Ascending aorta (tissue), 2 donors: Measurements from ENCODE around the gene ZNF385A. TPM values are rescaled to one million over a fixed set of nuclear protein-coding genes. Genes with fewer than 3 reads are reported as not detected.
A peak's percentile ranks its signal among the peaks of the same experiment; 100 is the strongest.

ENCODE experiments used
- DNase-seq, 2 donors: peaks; one replicate each; pipeline ENCODE4 v3.0.0-alpha.2; 2019; ENCODE audit warnings: low spot score in 2 of 2
- H3K27ac ChIP-seq, 2 donors: fragments of 200-600 bp; sonication (generic); one replicate each; pipeline ENCODE4 v1.5.1; 2016 to 2017; ENCODE audit warnings: mild to moderate bottlenecking in 1 of 2
- H3K27me3 ChIP-seq: fragments of 200-600 bp; sonication (generic); one replicate; pipeline ENCODE4 v1.5.1; 2017
- H3K36me3 ChIP-seq, 2 donors: fragments of 200-600 bp; sonication (generic); one replicate each; pipeline ENCODE4 v1.5.1; 2016
- H3K4me1 ChIP-seq, 2 donors: fragments of 200-600 bp; sonication (generic); one replicate each; pipeline ENCODE4 v1.5.1; 2016 to 2017; ENCODE audit warnings: mild to moderate bottlenecking in 1 of 2
- H3K4me3 ChIP-seq, 2 donors: fragments of 200-600 bp; sonication (generic); one replicate each; pipeline ENCODE4 v1.5.1; 2016 to 2017; ENCODE audit warnings: mild to moderate bottlenecking in 1 of 2
- H3K9me3 ChIP-seq, 2 donors: fragments of 200-600 bp; sonication (generic); one replicate each; pipeline ENCODE4 v1.5.1; 2016
- CTCF ChIP-seq, 3 experiments: fragments of 200-600 bp in 2 of 3; fragments of 450-650 bp in 1 of 3; sonication (generic) in 2 of 3; IDR thresholded peaks; one replicate each; pipeline ENCODE4 v1.5.1; 2016 to 2019; ENCODE audit warnings: antibody characterized with exemption in 3 of 3, mild to moderate bottlenecking in 1 of 3, moderate library complexity in 1 of 3
- intact Hi-C: fragments of 100-400 bp; cut with DNase I; formaldehyde crosslinking; loops from one replicate; pipeline ENCODE4 v1.15.1; 2023
- total RNA-seq: library from RNA; depleted of rRNA; stranded (reverse); fragments of >200 nt; gene quantifications from one replicate; pipeline ENCODE4 v1.1.0, GENCODE V29; 2016

ZNF385A gene
- total RNA-seq, 1 donor from 2014 or later, result 53.2 TPM

- no peak for DNase-seq
- no peak for TF ChIP-seq CTCF (IDR thresholded peaks at IDR 0.05)
- no peak overlapping the region for H3K4me3 ChIP-seq
- H3K4me1 ChIP-seq, result peaks cover 0 to 9% of the 10 kb centered on the region in 2 donors
- H3K27ac ChIP-seq, result no peak overlapping the region
- no peaks in the 10 kb centered on the region for H3K27me3 ChIP-seq
- intact Hi-C loops, result no loop called here
- no peaks in the 10 kb centered on the region for H3K9me3 ChIP-seq
- H3K36me3 ChIP-seq, result no peaks in the 10 kb centered on the region
These were observed 2.0 kb upstream of the ZNF385A start for GRCh38 chr12:54386403-54387113.

- H3K36me3 ChIP-seq, result no peaks in the 10 kb centered on the region
- H3K4me1 ChIP-seq, result no peaks in the 10 kb centered on the region
- TF ChIP-seq CTCF (IDR thresholded peaks at IDR 0.05), result no peak
- no peaks in the 10 kb centered on the region for H3K9me3 ChIP-seq
- intact Hi-C loops, result no loop called here
- DNase-seq, result no peak
- H3K27me3 ChIP-seq, result no peaks in the 10 kb centered on the region
- H3K27ac ChIP-seq, result peak overlapping the region; percentile 9 to 54
- no peak overlapping the region for H3K4me3 ChIP-seq
These were observed 850 bp upstream of the ZNF385A start for GRCh38 chr12:54385251-54385914.

GRCh38 chr12:54383041-54383609 is 1.4 kb downstream of the ZNF385A start:
- Histone ChIP-seq H3K9me3 (no peaks in the 10 kb centered on the region), H3K36me3 (no peaks in the 10 kb centered on the region), H3K4me3 (no peak overlapping the region), H3K27ac (no peak overlapping the region), H3K4me1 (peaks cover 3 to 4% of the 10 kb centered on the region in 2 donors), H3K27me3 (no peaks in the 10 kb centered on the region)
- DNase-seq, result no peak
- TF ChIP-seq CTCF (IDR thresholded peaks at IDR 0.05), result no peak
- intact Hi-C loops, result no loop called here

- intact Hi-C loops, result no loop called here
- Histone ChIP-seq H3K27ac (no peak overlapping the region), H3K36me3 (peaks cover 0 to 4% of the 10 kb centered on the region in 2 donors), H3K9me3 (no peaks in the 10 kb centered on the region), H3K4me1 (peaks cover 3 to 4% of the 10 kb centered on the region in 2 donors), H3K4me3 (no peak overlapping the region), H3K27me3 (no peaks in the 10 kb centered on the region)
- no peak for TF ChIP-seq CTCF (IDR thresholded peaks at IDR 0.05)
- DNase-seq, result no peak
These were observed 3.4 kb downstream of the ZNF385A start for GRCh38 chr12:54381136-54381535.

GRCh38 chr12:54379398-54380201 is 4.9 kb downstream of the ZNF385A start:
- peak in 1 of 2 donors; percentile 94 for DNase-seq
- H3K4me3 ChIP-seq, result peak overlapping the region; percentile 42 to 75
- peak; percentile 99 to 100 (median 100) for TF ChIP-seq CTCF (IDR thresholded peaks at IDR 0.05)
- H3K36me3 ChIP-seq, result peaks cover 0 to 8% of the 10 kb centered on the region in 2 donors
- intact Hi-C loops, result loop anchor here (1.0 kb wide), 1 partner anchor 9 kb away; no protein-coding TSS in a partner anchor
- no peaks in the 10 kb centered on the region for H3K27me3 ChIP-seq
- H3K27ac ChIP-seq, result peak overlapping the region in 1 of 2 donors; percentile 75
- no peaks in the 10 kb centered on the region for H3K9me3 ChIP-seq
- peaks cover 3 to 4% of the 10 kb centered on the region in 2 donors for H3K4me1 ChIP-seq
